H1 (cell line): Measurements from ENCODE around the gene VAT1L. TPM values are rescaled to one million over a fixed set of nuclear protein-coding genes. Genes with fewer than 3 reads are reported as not detected.

Experiments
- CTCF ChIA-PET: fragments of 300-600 bp; sonication (Branson Sonifier 250); formaldehyde crosslinking; loops from one replicate; lab custom pipeline; 2021; ENCODE audit not compliant: partially characterized antibody; lab: Charles Lee
- POLR2A ChIA-PET: fragments of 300-600 bp; sonication (Branson Sonifier 250); formaldehyde crosslinking; loops from one replicate; lab custom pipeline; 2021; ENCODE audit warnings: inconsistent platforms; ENCODE audit not compliant: partially characterized antibody; lab: Charles Lee
- DNase-seq, 2 experiments: peaks; one replicate each; pipeline versions ENCODE4 v3.0.0 to v3.0.0-alpha.2; 2010 to 2022; ENCODE audit warnings: low spot score in 2 of 2, low read depth in 1 of 2, mixed read lengths in 1 of 2
- FAIRE-seq: peaks from 2 replicates; lab custom pipeline; 2011; peaks lifted over from hg19 to GRCh38; lab: Jason Lieb, UNC
- H2AFZ ChIP-seq: 2 replicates; pipeline ENCODE4 v1.8.1; 2012; ENCODE audit warnings: low read length, inconsistent platforms
- H2AK5ac ChIP-seq: 2 replicates; pipeline ENCODE4 v1.6.1; 2013; ENCODE audit warnings: low read depth, low read length
- H2BK120ac ChIP-seq: replicated peaks from 2 replicates; pipeline ENCODE3; 2013; ENCODE audit warnings: low read depth, low read length, inconsistent platforms
- H2BK12ac ChIP-seq: 2 replicates; pipeline ENCODE4 v1.6.1; 2013; ENCODE audit warnings: low read depth, low read length
- H2BK15ac ChIP-seq: 2 replicates; pipeline ENCODE4 v1.6.1; 2013; ENCODE audit warnings: low read length
- H2BK20ac ChIP-seq: 2 replicates; pipeline ENCODE4 v1.6.1; 2013; ENCODE audit warnings: low read length
- H2BK5ac ChIP-seq: 2 replicates; pipeline ENCODE4 v1.6.1; 2013; ENCODE audit warnings: low read depth, low read length
- H3K14ac ChIP-seq: 2 replicates; pipeline ENCODE4 v1.6.1; 2013; ENCODE audit warnings: inconsistent platforms; ENCODE audit not compliant: insufficient read length
- H3K18ac ChIP-seq: 2 replicates; pipeline ENCODE4 v1.6.1; 2013; ENCODE audit warnings: low read length; ENCODE audit errors: extremely low read depth
- H3K23ac ChIP-seq: 2 replicates; pipeline ENCODE4 v1.6.1; 2013; ENCODE audit warnings: inconsistent platforms; ENCODE audit not compliant: insufficient read length
- H3K23me2 ChIP-seq: 2 replicates; pipeline ENCODE4 v1.6.1; 2013; ENCODE audit warnings: low read depth, low read length
- H3K27ac ChIP-seq: 2 replicates; pipeline ENCODE4 v1.6.1; 2011; ENCODE audit warnings: low read depth, low read length, inconsistent platforms
- H3K27me3 ChIP-seq, 4 experiments: replicated peaks in 1 of 4; 1 replicate in 1 of 4; 2 replicates in 3 of 4; pipeline versions ENCODE4 v1.6.1 to v1.8.1; 2011 to 2013; ENCODE audit warnings: low read length in 3 of 4, mild to moderate bottlenecking in 3 of 4, inconsistent platforms in 2 of 4, mixed read lengths in 2 of 4, moderate library complexity in 1 of 4; ENCODE audit not compliant: control insufficient read depth in 3 of 4, insufficient read depth in 3 of 4; ENCODE audit errors: extremely low read depth in 1 of 4
- H3K36me3 ChIP-seq, 4 experiments: 2 replicates each; pipeline versions ENCODE4 v1.6.1 to v1.8.1; 2011 to 2013; ENCODE audit warnings: mild to moderate bottlenecking in 4 of 4, low read length in 3 of 4, moderate library complexity in 2 of 4, control low read depth in 1 of 4, inconsistent platforms in 1 of 4; ENCODE audit not compliant: insufficient read depth in 4 of 4, control insufficient read depth in 2 of 4
- H3K4ac ChIP-seq: replicated peaks from 2 replicates; pipeline ENCODE3; 2013; ENCODE audit warnings: low read length, low read depth, mixed read lengths, inconsistent platforms; ENCODE audit not compliant: insufficient read length
- H3K4me1 ChIP-seq, 4 experiments: replicated peaks in 1 of 4; 1 replicate in 1 of 4; 2 replicates in 3 of 4; pipeline versions ENCODE4 v1.6.1 to v1.8.1; 2011 to 2013; ENCODE audit warnings: low read length in 3 of 4, inconsistent platforms in 2 of 4, mixed read lengths in 1 of 4; ENCODE audit not compliant: insufficient read depth in 4 of 4, control insufficient read depth in 3 of 4
- H3K4me2 ChIP-seq, 2 experiments: 2 replicates each; pipeline versions ENCODE4 v1.6.1 to v1.8.1; 2011 to 2013; ENCODE audit warnings: low read depth in 2 of 2, low read length in 2 of 2, control low read depth in 1 of 2, inconsistent platforms in 1 of 2, mild to moderate bottlenecking in 1 of 2; ENCODE audit not compliant: insufficient read depth in 1 of 2
- H3K4me3 ChIP-seq, 4 experiments: fragments of 200-600, 300-600 bp in 1 of 4; sonication (generic), shearing (Covaris generic), sonication (Bioruptor Twin) in 1 of 4; 2 replicates each; pipeline versions ENCODE4 v1.5.1 to v1.8.1; 2011 to 2016; ENCODE audit warnings: low read length in 4 of 4, low read depth in 3 of 4, control low read depth in 2 of 4, inconsistent platforms in 2 of 4, mild to moderate bottlenecking in 2 of 4, mixed read lengths in 1 of 4, moderate library complexity in 1 of 4; ENCODE audit not compliant: insufficient read depth in 2 of 4; ENCODE audit errors: extremely low read depth in 1 of 4
- H3K56ac ChIP-seq: replicated peaks from 2 replicates; pipeline ENCODE3; 2013; ENCODE audit warnings: low read depth, mild to moderate bottlenecking, mixed read lengths, low read length, inconsistent platforms; ENCODE audit not compliant: insufficient read length
- H3K79me1 ChIP-seq: 2 replicates; pipeline ENCODE4 v1.6.1; 2013; ENCODE audit warnings: low read depth, low read length, control low read depth
- H3K79me2 ChIP-seq, 2 experiments: 2 replicates each; pipeline versions ENCODE4 v1.6.1 to v1.8.1; 2012 to 2013; ENCODE audit warnings: low read length in 2 of 2, mild to moderate bottlenecking in 2 of 2, inconsistent platforms in 1 of 2; ENCODE audit not compliant: insufficient read depth in 2 of 2, control insufficient read depth in 1 of 2
- H3K9ac ChIP-seq, 4 experiments: replicated peaks in 1 of 4; 1 replicate in 1 of 4; 2 replicates in 3 of 4; pipeline versions ENCODE4 v1.6.1 to v1.8.1; 2011 to 2013; ENCODE audit warnings: low read depth in 3 of 4, low read length in 3 of 4, control low read depth in 2 of 4, mild to moderate bottlenecking in 2 of 4, moderate library complexity in 2 of 4, inconsistent platforms in 1 of 4; ENCODE audit errors: extremely low read depth in 1 of 4
- H3K9me3 ChIP-seq, 2 experiments: 2 replicates each; pipeline versions ENCODE4 v1.6.1 to v1.8.1; 2012 to 2013; ENCODE audit warnings: mild to moderate bottlenecking in 2 of 2, moderate library complexity in 2 of 2, control low read depth in 1 of 2, inconsistent platforms in 1 of 2, low read depth in 1 of 2, low read length in 1 of 2, mixed read lengths in 1 of 2; ENCODE audit not compliant: insufficient read depth in 2 of 2
- H4K20me1 ChIP-seq, 2 experiments: replicated peaks in 1 of 2; 2 replicates each; pipeline versions ENCODE3 to v1.8.1; 2011 to 2013; ENCODE audit warnings: inconsistent platforms in 2 of 2, low read length in 2 of 2, mild to moderate bottlenecking in 1 of 2; ENCODE audit not compliant: insufficient read depth in 2 of 2, control insufficient read depth in 1 of 2
- H4K5ac ChIP-seq: 2 replicates; pipeline ENCODE4 v1.6.1; 2013; ENCODE audit warnings: low read length, low read depth, mixed read lengths, inconsistent platforms; ENCODE audit not compliant: insufficient read length
- H4K8ac ChIP-seq: 2 replicates; pipeline ENCODE4 v1.8.0; 2013; ENCODE audit warnings: mild to moderate bottlenecking, moderate library complexity, low read length, inconsistent platforms; ENCODE audit not compliant: insufficient read depth; ENCODE audit errors: extremely low read depth
- H4K91ac ChIP-seq: replicated peaks from 2 replicates; pipeline ENCODE3; 2013; ENCODE audit warnings: low read length, mixed read lengths, inconsistent platforms; ENCODE audit not compliant: insufficient read length
- ASH2L ChIP-seq: fragments of 200-600, 300-600 bp; sonication (generic); IDR thresholded peaks from one replicate; pipeline ENCODE4 v1.7.1; 2017; ENCODE audit warnings: low read length
- BCL11A ChIP-seq, 2 experiments: IDR thresholded peaks; one replicate each; pipeline ENCODE4 v1.6.1; 2011; ENCODE audit warnings: low read depth in 2 of 2, low read length in 2 of 2, mild to moderate bottlenecking in 2 of 2
- CREB1 ChIP-seq: IDR thresholded peaks from 2 replicates; pipeline ENCODE4 v1.6.1; 2012; ENCODE audit warnings: inconsistent platforms
- RAD21 ChIP-seq, 2 experiments: IDR thresholded peaks in 1 of 2; conservative IDR thresholded peaks in 1 of 2; 2 replicates each; pipeline ENCODE4 v1.6.1; 2011; ENCODE audit warnings: low read depth in 2 of 2, low read length in 2 of 2, improper control_type of control experiment in 1 of 2, inconsistent platforms in 1 of 2, mild to moderate bottlenecking in 1 of 2, moderate library complexity in 1 of 2
- SIN3A ChIP-seq, 2 experiments: IDR thresholded peaks in 1 of 2; conservative IDR thresholded peaks in 1 of 2; 2 replicates each; pipeline ENCODE4 v1.6.1; 2011 to 2012; ENCODE audit warnings: low read length in 2 of 2, improper control_type of control experiment in 1 of 2, low read depth in 1 of 2, mild to moderate bottlenecking in 1 of 2
- SRF ChIP-seq: IDR thresholded peaks from 2 replicates; pipeline ENCODE4 v1.6.1; 2011; ENCODE audit warnings: mild to moderate bottlenecking, low read depth, low read length, moderate library complexity
- WGBS, 2 experiments: shearing (Covaris generic) in 1 of 2; methylation state at CpG; one replicate each; pipeline versions ENCODE4 v1.1.6 to v1.1.7; 2013 to 2015; ENCODE audit warnings: low lambda C conversion rate in 2 of 2, mixed read lengths in 2 of 2, inconsistent platforms in 1 of 2, low coverage in 1 of 2, missing lambda C conversion rate in 1 of 2; ENCODE audit not compliant: insufficient replicate concordance in 2 of 2, insufficient coverage in 1 of 2, insufficient read length in 1 of 2; ENCODE audit errors: extremely low coverage in 1 of 2, missing lambda C conversion rate in 1 of 2; 5-methylcytosine and 5-hydroxymethylcytosine counted together
- polyA plus RNA-seq, 7 experiments: library from polyadenylated mRNA; depleted of rRNA in 3 of 7; stranded (reverse) in 5 of 7; unstranded in 2 of 7; fragments of >200 nt in 5 of 7; fragments of 200-250 nt in 2 of 7; gene quantifications; 1 replicate in 5 of 7; 2 replicates in 1 of 7; 4 replicates in 1 of 7; pipeline versions ENCODE4 v1.2.1 to v1.2.3, GENCODE V29; 2011 to 2013; ENCODE audit warnings: missing spikeins in 2 of 7, mixed read lengths in 2 of 7
- total RNA-seq: library from RNA; stranded (reverse); fragmentation: NEBNext Ultra II Directional; extraction: Animal tissue kit (Norgen Biotek cat#: 25700); gene quantifications from 2 replicates; pipeline ENCODE4 v1.2.1, GENCODE V29; 2021
- TF ChIP-seq, protein P1 (sequence below), 3 experiments: IDR thresholded peaks; 1 replicate in 2 of 3; 2 replicates in 1 of 3; pipeline versions ENCODE4 v1.5.1 to v1.6.1; 2011; ENCODE audit warnings: low read length in 3 of 3, mild to moderate bottlenecking in 3 of 3, inconsistent platforms in 2 of 3, low read depth in 1 of 3, moderate library complexity in 1 of 3; ENCODE audit not compliant: insufficient read depth in 1 of 3; ENCODE audit errors: control extremely low read depth in 1 of 3

The VAT1L gene
- total and polyA plus RNA-seq, 2 of the 8 experiments (the other 6 are each of a cell fraction or from before 2014, with no cell fraction given) = 46.3 to 48.2 TPM

DNA sequence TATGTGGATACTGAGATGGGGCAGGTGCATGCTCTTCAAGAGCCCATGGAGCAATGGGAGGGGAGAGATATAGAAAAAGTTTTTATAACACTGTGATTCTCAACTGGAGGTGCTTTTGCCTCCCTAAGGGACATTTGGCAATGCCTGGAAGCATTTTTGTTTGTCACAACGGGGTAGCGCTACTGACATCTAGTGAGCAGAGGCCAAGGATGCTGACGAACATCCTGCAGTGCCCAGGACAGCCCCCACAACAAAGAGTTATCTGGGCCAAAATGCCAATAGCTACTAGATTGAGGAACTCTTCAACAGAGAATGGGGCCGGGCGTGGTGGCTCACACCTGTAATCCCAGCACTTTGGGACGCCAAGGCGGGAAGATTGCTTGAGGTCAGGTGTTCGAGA lies 166.8 kb downstream of the VAT1L start:
- Histone ChIP-seq H4K8ac (no peak overlapping the region), H3K4me2 (no peak overlapping the region), H2BK20ac (no peak overlapping the region), H2AFZ (no peak overlapping the region), H3K79me1 (no peaks in the 10 kb centered on the region), H2BK12ac (no peak overlapping the region), H3K27me3 (peaks cover 0 to 2% (median under 1%) of the 10 kb centered on the region in 4 experiments; a peak in 1 of 7 replicates), H3K4me1 (peaks cover 0 to 5% (median 2%) of the 10 kb centered on the region in 4 experiments; a peak in 2 of 7 replicates), H2BK5ac (no peak overlapping the region), H3K36me3 (0 out of 8 replicates have a peak, but pooled peaks cover 0 to 2% (median 0%) of the 10 kb centered on the region in 4 experiments), H4K91ac (no peak overlapping the region), H4K20me1 (no peaks in the 10 kb centered on the region), H2BK15ac (no peak overlapping the region), H3K4me3 (no peak overlapping the region), H2AK5ac (no peak overlapping the region), H3K56ac (no peak overlapping the region), H3K27ac (no peak overlapping the region), H3K9ac (no peak overlapping the region), H3K18ac (no peak overlapping the region), H3K4ac (no peak overlapping the region), H3K14ac (no peak overlapping the region), H3K23ac (no peak overlapping the region), H3K23me2 (no peaks in the 10 kb centered on the region; the same call in 1 of the 2 replicates), H2BK120ac (no peak overlapping the region), H3K79me2 (no peaks in the 10 kb centered on the region), H3K9me3 (no peaks in the 10 kb centered on the region), H4K5ac (no peak overlapping the region)
- no peak for DNase-seq
- WGBS, 2 experiments = 90% methylated on average over 8 of the region's 8 CpGs; no CpG with 5 or more reads in 1 of the 2 experiments
- POLR2A ChIA-PET = interaction anchor here (0.6 to 0.8 kb wide), 2 partner anchors 12 to 1463 kb away, joined by 3 read pairs; no protein-coding TSS in a partner anchor
- peak; percentile 32 for FAIRE-seq
- no peak for TF ChIP-seq CREB1
- no peak for TF ChIP-seq BCL11A (IDR thresholded peaks at IDR 0.05; ENCODE audit: low read depth in 2 of 2, low read length in 2 of 2)
- peak; percentile 49 to 63 for TF ChIP-seq RAD21 (IDR thresholded peaks at IDR 0.05 in 1 of 2, conservative IDR thresholded peaks at IDR 0.05 in 1 of 2; ENCODE audit: low read depth in 2 of 2, low read length in 2 of 2)
- TF ChIP-seq, protein P1, sequence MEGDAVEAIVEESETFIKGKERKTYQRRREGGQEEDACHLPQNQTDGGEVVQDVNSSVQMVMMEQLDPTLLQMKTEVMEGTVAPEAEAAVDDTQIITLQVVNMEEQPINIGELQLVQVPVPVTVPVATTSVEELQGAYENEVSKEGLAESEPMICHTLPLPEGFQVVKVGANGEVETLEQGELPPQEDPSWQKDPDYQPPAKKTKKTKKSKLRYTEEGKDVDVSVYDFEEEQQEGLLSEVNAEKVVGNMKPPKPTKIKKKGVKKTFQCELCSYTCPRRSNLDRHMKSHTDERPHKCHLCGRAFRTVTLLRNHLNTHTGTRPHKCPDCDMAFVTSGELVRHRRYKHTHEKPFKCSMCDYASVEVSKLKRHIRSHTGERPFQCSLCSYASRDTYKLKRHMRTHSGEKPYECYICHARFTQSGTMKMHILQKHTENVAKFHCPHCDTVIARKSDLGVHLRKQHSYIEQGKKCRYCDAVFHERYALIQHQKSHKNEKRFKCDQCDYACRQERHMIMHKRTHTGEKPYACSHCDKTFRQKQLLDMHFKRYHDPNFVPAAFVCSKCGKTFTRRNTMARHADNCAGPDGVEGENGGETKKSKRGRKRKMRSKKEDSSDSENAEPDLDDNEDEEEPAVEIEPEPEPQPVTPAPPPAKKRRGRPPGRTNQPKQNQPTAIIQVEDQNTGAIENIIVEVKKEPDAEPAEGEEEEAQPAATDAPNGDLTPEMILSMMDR (IDR thresholded peaks at IDR 0.05; ENCODE audit: control extremely low read depth in 1 of 3, insufficient read depth in 1 of 3, low read depth in 1 of 3, low read length in 3 of 3) = peak; percentile 20 to 41 (median 32)
- no peak for TF ChIP-seq ASH2L
- no peak for TF ChIP-seq SRF
- no peak for TF ChIP-seq SIN3A (conservative IDR thresholded peaks at IDR 0.05 in 1 of 2, IDR thresholded peaks at IDR 0.05 in 1 of 2; ENCODE audit: low read depth in 1 of 2, low read length in 2 of 2)
- CTCF ChIA-PET = interaction anchor here (0.7 to 25.9 kb wide), 12 partner anchors 11 to 296 kb away, joined by 3 to 362 read pairs (median 4); no protein-coding TSS in a partner anchor
